RKO (cell line): Measurements from ENCODE around the gene C11orf68.
"Not testable (repeated sequence)": the region's sequence is repeated elsewhere in the genome, so short reads cannot be mapped to it uniquely, and the experiment has no call there.

Experiments
- DNase-seq: peaks from one replicate; pipeline ENCODE4 v3.0.0-alpha.2; 2016; ENCODE audit warnings: low spot score

C11orf68 gene

DNA sequence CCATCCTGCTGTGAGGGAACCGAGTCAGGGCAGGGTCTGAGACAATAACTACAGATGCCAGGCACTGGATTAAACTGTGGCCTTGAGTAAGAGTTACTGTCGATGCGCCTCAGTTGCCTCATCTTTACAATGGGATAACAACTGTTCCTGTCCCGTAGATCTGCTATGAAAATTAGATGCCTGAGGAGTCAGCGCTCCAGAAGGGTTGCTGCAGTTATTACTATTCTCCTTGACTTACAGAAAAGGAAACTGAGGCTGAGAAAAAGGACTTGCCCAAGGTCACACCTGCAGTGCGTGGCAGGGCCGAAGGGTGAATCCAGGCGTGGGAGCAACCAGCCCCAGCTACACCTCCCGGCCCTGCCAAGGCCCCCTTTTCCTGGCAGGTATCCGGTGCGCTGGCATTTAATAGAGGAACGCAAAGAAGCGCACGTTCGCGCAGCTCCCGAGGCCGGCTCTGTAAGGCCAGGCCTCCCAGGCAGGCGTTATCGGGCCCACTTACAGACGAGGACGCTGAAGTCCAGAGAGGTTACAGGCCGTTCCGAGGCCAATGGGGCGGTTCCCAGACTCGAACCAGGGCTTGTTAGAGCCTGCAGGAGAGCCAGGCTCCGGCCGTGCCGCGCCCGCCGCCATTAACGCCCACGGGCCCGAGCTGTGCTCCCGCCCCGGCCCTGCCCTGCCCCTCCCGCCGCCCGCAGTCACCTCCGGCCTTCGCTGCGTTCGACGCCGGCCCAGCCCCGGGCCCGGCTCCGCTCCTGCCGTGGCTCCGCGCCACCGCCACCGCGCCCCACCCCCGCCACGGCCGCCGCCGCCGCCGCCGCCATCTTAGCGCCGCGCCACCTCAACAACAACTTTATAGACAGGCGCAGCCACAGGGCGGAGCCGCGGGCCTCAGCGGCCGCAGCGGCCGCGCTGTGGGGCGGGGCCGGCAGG lies at the start of gene C11orf68:
C11orf68 (minus strand) TSS at position 852 of the 930 bp plus-strand sequence; CDS start at position 821, 31 bp downstream.
- peak; percentile 73 for DNase-seq

DNA sequence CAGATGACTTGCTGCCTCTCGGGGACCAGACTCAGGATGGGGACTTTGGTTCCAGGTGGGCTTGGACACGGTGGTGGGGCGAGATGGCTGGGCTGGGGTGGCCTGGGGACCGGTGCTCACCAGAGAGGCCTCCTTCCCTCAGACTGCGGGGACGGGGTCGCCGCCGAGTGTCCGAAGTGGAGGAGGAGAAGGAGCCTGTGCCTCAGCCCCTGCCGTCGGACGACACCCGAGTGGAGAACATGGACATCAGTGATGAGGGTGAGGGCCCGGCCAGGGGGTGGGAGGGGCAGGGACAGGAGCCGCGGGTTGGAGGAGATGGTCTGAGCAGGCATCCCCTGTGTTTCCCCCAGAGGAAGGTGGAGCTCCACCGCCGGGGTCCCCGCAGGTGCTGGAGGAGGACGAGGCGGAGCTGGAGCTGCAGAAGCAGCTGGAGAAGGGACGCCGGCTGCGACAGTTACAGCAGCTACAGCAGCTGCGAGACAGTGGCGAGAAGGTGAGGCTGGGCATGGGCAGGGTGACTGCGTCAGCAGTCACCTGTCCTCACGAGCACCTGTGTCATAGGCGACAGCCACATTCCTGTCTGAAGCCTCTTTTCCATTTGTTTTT lies 48.6 kb upstream of the C11orf68 start:
- no peak for DNase-seq

DNA sequence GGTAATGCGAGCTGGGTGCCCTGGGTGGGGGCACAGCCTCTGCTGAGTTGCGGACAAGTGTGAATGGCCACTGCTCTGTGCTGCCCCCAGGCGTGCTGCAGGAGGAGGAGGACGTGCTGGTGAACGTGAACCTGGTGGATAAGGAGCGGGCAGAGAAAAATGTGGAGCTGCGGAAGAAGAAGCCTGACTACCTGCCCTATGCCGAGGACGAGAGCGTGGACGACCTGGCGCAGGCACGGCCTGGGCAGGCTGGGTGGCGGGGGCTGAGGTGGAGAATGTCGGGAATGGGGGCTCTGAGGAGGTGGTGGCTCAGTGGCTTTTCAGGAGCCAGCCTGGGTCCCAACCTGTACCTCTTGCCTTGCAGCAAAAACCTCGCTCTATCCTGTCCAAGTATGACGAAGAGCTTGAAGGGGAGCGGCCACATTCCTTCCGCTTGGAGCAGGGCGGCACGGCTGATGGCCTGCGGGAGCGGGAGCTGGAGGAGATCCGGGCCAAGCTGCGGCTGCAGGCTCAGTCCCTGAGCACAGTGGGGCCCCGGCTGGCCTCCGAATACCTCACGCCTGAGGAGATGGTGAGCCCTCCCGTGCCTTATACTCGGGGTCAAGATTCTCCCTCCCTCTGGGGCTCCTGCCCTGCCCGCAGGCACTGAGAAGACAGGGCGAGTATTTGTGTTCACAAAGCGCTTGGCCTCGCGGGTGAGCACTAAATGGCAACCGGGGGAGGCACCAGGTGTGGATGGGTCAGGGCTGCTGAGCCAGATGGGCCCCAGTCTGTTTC lies 47.3 kb upstream of the C11orf68 start:
- DNase-seq, result no peak

DNA sequence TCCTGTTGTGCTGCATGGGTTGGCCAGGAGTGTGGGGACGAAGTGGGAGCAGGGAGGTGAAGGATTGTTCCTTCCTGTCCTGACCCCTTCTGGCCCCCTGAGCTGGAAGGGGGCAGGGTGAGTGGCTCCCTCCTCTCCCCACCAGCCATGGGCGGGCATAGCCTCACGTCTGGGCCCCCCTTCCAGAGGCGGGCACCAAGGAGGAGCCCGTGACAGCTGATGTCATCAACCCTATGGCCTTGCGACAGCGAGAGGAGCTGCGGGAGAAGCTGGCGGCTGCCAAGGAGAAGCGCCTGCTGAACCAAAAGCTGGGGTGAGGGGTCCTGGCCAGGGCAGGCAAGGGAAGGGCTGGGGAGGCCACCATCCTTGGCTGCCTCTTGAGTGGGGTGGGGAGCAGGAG lies 46.0 kb upstream of the C11orf68 start:
- DNase-seq, result no peak

DNA sequence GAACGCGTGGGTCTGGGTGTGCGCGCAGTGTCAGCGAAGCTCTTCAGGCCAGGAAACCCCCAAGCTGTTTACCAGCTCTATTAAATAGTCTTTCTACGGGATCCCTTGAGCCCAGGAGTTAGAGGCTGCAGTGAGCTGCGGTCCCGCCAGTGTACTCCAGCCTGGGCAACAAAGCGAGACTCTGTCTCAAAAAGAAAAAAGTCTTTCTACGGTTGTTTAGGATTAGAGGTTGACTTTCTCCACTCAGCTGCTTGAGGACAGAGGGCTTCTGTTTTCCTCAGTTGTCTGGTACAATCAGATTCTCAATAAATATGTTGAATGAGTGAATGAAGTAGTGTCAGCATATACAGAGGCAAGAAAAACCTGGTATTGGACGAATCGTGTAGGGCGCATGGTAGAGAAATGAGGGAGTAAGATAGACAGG lies 43.3 kb upstream of the C11orf68 start:
- peak; percentile 18 for DNase-seq

DNA sequence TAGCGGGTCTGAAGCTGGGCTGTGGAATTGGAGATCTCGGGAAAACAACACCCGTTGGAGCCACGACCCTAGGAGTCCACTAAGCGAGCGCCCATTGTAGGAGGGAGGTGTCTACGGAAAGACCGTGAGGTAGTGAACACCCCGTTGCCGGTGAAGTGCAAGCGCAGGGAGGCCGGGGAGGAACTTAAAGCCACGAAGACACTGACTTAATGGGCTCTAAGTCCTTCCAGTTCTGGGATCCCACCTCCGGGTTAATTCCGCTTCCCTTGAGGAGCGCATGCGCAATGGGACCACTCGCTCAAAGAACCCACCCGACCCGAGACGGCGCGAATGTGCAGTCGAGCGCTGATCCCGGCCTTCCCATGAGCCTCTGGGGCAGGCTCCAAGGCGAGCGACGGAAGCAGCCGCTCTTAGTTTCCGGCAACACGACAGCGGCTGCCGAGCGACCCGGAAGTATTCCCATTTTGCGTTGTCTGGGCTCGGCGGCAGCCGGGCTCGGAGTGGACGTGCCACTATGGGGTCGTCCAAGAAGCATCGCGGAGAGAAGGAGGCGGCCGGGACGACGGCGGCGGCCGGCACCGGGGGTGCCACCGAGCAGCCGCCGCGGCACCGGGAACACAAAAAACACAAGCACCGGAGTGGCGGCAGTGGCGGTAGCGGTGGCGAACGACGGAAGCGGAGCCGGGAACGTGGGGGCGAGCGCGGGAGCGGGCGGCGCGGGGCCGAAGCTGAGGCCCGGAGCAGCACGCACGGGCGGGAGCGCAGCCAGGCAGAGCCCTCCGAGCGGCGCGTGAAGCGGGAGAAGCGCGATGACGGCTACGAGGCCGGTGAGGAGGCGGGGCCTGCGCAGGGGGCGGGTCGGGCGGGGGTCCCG lies 42.6 kb upstream of the C11orf68 start, which contains the start of gene SART1:
SART1 (plus strand) TSS at position 468 of the 874 bp plus-strand sequence; CDS start at position 515, 47 bp downstream.
- peak; percentile 97 for DNase-seq

DNA sequence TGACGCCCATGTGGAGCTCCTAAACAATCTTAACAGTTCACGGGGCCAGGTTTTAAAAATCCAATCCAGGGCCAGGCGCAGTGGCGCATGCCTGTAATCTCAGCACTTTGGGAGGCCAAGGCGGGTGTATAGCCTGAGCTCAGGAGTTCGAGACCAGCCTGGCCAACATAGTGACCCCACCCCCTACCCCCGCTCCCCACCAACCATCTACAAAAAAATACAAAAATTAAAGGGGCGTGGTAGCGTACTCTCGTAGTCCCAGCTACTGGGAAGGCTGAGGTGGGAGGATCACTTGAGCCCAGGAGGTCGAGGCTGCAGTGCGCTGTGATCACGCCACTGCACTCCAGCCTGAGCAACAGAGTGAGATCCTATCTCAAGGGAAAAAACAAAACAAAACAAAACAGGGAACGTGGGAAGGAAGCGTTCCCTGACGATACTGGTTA lies 42.0 kb upstream of the C11orf68 start:
- DNase-seq, result no peak

DNA sequence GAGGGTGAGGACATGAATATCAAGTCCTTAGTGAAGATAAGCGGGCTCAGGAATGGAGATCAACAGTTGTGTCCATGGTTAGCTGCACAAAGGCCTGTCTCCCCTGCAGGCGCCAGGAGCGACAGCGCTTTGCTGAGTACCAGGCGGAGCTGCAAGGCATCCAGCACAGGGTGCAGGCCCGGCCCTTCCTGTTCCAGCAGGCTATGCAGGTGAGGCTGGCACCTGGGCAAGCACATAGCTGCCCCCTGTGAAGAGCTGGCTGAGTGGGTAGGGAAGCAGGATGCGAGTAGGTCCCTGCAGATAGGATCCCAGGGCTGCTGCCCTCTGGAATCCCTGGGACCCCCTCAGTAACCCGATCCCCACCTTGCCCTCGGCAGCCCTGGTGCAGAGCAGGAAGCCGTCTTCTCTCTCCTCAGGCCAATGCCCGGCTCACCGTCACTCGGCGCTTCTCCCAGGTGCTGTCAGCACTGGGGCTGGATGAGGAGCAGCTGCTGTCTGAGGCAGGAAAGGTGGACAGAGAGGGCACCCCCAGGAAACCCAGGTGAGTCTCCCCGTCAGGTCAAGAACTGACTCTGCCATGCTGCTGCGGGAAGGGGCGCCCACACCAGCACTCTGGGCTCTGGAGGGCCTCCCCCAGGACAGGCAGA lies 40.0 kb upstream of the C11orf68 start:
- DNase-seq, result no peak

DNA sequence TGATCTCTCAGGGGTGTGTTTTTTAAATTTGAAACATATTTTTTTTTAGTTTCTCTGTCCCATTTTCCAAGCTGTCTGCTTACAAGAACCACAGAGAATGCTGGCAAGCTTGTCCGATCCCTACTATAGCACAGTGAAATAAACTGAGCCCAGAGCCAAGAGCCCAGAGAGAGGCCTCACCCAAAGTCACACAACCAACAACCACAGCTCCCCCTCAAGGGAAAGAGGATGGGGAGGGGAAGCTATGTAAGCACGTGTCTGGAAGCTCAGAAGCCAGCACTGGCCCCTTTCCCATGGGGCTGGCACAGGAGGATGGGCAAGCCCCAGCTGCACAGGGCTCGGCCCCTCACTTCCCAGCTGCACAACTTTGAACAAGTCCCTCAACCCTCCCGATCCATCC lies 39.4 kb upstream of the C11orf68 start:
- DNase-seq, result no peak

DNA sequence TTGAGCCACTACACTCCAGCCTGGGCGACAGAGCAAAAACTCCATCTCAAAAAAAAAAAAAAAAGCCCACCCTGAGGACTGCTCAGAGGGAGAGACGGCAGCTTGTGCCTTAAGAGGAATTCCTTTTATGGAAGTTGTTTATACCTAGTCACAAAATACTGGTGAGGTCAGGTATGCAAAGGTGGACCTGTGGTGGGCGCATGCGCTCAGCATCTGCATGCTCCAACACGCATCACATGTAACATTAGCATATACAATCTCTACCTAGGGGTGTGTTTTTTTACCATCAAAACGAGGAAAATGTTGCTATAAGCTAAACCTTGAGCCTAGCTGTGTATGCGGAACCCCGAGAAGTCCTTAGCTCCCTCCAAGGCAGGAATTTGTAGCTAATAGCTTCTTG lies 35.9 kb upstream of the C11orf68 start:
- DNase-seq, result no peak

DNA sequence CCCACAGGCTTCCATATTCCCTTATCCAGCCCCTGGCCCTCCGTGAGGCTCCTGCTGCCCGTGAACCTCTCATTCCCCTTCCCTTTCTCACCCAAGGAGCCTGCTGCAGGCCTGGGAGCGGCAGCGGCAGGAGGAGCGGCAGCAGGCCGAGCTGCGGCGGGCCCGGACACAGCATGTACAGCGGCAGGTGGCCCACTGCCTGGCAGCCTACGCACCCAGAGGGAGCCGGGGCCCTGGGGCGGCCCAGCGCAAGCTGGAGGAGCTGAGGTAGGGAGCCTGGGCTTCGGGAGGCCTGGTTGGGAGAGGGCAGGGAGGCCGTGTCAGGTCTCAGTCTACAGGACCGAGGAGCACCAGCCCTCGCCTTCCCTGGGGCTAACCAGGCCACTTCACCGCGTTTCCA lies 34.6 kb upstream of the C11orf68 start:
- no peak for DNase-seq

DNA sequence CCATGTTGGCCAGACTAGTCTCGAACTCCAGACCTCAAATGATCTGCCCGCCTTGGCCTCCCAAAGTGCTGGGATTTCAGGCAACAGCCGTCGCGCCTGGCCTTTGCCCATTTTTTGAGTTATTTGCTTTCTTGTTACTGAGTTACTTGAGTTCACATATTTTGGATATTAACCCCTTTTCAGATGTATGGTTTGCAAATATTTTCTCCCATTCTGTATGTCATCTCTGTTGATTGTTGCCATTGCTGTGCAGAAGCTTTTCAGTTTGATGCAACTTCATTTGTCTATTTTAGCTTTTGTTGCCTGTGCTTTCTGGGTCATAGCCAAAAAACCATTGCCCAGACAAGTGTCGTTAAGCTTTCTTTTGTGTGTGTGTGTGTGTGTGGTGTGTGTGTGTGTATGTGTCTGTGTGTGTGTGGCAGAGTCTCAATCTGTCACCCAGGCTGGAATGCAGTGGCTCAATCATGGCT lies 33.2 kb upstream of the C11orf68 start:
- no peak for DNase-seq

DNA sequence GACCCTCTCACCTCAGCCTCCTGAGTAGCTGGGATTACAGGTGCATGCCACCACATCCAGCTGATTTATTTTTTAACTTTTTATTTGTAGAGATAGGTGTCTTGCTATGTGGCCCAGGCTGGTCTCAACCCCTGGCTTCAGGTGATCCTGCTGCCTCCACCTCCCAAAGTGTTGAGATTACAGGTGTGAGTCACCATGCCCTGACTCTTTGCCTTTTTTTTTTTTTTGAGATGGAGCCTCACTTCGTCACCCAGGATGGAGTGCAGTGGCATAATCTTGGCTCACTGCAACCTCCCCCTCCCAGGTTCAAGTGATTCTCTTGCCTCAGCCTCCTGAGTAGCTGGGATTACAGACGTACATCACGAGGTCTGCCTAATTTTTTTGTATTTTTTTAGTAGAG lies 32.8 kb upstream of the C11orf68 start:
- not testable (repeated sequence) for DNase-seq

DNA sequence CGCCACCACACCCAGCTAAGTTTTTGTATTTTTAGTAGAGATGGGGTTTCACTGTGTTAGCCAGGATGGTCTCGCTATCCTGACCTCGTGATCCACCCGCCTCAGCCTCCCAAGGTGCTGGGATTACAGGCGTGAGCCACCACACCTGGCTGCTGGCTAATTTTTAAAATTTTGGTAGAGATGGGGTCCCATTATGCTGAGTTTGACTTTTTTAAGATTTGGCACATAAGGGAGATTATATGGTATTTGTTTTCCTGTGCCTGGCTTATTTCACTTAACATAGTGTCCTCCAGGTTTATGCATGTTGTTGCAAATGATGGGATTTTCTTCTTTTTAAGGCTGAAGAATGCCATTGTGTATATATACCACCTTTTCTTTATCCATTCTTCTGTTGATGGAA lies 31.8 kb upstream of the C11orf68 start:
- not testable (repeated sequence) for DNase-seq

DNA sequence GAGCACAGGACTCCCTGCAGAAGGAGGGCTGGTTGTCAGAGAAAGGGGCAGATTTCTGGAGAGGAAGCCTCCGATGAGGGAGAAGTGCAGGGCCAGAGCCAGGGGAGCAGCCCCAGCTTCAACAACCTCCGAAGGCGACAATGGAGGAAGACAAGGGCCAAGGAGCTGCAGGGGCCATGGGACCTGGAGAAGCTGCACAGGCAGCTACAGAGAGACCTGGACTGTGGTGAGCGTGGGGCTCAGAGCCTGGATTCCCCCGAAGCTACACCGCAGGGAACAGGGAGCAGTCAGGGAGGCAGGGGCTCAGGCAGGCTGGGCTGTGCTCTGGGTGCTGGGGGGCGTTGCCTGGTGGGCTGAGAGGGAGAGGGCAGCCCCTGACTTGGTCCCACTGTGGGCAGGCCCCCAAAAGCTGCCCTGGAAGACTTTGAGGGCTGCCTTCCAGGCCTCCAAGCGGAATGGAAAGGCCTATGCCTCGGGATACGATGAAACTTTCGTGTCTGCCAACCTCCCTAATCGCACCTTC lies 28.8 kb upstream of the C11orf68 start:
- no peak for DNase-seq

DNA sequence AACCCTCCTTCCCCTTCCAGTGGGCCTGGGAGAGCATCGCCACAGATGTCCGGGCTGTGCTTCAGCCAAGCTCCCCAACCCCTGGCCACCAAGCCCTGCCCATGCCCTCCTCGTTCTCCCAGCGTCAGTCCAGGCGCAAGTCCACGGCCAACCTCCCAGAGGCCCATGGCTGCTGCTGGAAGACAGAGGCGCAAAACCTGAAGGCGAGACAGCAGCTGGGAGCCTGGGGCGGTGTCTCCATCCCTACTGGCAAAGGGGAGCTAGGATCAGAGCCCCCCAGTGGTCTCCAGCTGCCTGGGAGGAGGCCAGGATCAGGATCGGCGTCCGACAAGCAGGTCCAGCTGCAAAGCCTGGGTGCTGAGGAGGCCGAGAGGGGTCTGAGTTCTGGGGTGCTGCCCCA lies 28.3 kb upstream of the C11orf68 start:
- DNase-seq, result no peak

DNA sequence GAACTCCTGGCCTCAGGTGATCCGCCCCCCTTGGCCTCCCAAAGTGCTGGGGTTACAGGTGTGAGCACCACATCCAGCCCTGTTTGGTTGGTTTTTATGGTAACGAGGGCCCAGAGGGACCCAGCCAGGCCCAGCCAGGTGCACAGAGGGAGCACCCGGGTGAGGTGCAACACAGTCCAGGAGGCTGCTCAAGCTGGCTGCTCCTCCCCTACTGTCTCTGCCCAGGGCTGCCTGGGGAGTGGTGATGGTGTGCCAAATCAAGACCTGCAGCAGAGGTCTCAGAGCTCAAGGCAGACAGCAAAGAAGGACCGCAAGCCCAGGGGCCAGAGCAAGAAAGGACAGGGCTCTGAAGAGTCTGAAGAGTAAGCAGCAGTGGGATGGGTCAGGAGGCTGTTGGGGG lies 27.8 kb upstream of the C11orf68 start:
- no peak for DNase-seq

DNA sequence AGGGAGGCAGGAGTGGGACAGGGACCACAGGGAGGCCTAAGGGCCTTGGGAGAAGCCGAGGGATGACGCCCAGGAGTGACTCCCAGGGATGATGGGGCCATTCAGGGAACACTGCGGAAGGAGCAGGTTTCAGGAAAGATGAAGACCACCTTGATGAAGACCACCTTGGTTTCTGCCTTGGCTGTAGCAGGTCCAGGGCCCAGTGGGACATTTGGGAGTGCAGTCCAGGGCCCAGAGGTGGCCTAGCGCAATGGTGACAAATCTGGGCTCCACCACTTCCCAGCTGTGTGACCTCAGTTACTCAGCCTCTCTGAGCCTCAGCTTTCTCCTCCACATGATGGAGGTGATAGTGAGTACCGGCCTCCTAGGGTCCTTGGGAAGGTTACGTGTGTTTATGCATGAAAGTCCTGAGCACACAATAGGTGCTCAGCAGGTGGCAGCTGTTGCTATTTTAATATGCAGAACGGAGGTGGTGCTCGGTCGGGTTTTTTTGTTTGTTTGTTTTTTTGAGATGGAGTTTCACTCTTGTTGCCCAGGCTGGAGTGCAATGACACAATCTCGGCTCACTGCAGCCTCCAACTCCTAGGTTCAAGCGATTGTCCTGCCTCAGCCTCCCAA lies 27.2 kb upstream of the C11orf68 start:
- DNase-seq, result no peak

DNA sequence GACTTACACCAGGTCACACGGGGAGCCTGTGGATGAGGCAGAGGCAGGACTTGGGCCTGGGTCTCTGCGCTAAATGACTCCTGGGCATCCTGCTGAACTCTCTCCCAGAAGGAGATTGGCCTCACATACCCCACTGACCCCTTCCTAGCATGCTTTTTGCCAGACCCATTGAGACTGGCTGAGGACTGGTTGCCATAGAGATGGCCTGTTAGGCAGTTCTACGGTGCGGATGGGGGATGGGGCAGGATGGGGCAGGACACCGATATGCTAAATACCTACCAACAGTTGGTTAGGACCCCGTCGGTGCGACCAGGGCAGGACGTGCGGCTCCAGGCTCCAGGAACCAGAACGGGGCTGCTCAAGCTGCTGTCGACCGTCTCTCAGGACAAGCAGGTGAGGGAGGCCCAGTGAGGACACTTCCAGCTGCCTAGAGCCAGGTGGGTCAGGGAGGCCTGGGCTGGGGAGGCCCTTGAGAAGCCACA lies 26.6 kb upstream of the C11orf68 start, which contains the start of gene TSGA10IP:
TSGA10IP (plus strand) TSS at position 51 of the 482 bp plus-strand sequence; CDS start at position 247, 196 bp downstream.
- DNase-seq, result no peak

DNA sequence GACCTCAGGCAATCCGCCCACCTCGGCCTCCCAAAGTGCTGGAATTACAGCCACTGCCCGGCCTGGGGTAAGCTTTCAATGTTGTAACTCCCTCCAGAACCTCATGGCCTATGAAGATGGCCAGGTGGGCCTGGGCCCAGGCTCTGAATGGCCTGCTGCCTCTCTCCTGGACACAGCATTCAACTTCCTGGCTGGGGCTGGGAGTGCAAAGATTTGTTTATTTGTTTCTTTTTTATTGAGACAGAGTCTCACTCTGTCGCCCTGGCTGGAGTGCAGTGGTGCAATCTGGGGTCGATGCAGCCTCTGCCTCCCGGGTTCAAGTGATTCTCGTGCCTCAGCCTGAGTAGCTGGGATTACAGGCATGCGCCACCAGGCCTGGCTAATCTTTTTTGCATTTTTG lies 25.9 kb upstream of the C11orf68 start:
- DNase-seq, result no peak
